ENCODE results near the gene NXPE3. TPM values are rescaled to one million over a fixed set of nuclear protein-coding genes. Genes with fewer than 3 reads are reported as not detected.

The NXPE3 gene
- total RNA-seq, result 8.3 and 11.2 TPM in 2 replicates

DNA sequence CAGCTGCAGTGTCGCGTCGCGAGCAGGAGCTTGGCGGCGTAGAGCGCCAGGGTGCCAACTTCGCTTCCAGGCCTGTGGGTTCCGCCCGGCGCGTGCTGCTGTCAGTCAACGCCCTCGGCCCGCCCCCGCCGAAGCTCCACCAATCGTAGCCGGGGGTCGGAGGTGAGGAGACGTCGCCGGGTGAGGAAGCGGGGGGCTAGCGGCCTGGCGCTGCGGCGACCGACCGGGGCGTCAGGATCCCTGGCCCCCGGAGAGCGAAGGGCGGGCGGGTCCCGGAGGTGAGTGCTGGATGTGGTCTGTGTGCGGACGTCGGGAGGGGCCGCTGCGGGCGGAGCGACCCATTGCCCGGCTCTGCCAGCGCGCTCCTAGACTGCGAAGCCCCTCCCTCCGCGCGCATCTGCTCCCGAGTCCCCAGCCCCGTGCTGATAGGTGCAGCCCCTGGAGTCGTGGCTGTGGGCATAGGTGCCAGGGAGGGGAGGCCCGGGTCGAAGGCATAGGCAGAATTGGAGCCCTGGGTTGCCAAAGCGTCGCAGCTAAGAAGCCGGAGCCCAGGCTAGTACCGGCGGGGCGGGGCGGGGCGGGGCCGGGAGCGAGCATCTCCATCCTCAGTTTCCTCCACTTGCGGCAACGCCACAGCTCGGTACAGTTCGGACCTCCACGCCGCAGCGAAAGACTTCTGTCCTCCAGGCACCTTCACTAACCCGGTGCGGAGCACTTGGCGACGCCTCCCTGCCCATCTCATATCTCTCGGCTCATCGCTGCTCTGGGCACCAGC, at the start of gene NXPE3:
Gene NXPE3, plus strand, starts transcription at position 165 of the 775 bp plus-strand sequence. CDS start 6,386 bp downstream, outside the sequence.
- H3K4me2 ChIP-seq (ENCODE audit: insufficient read depth, low read length), result peak within 1 kb of the TSS; percentile 98
- no peaks in the 10 kb centered on the region for H3K9me3 ChIP-seq (ENCODE audit: low read depth, low read length)
- no peaks in the 10 kb centered on the region for H4K20me1 ChIP-seq (ENCODE audit: insufficient read depth, low read length)
- peaks cover 30% of the 10 kb centered on the region for H3K4me1 ChIP-seq (ENCODE audit: insufficient read depth, low read length)
- no peaks in the 10 kb centered on the region for H3K27me3 ChIP-seq (ENCODE audit: insufficient read depth, low read length)
- H3K27ac ChIP-seq (ENCODE audit: low read depth, low read length), result peak within 1 kb of the TSS; percentile 77
- DNase-seq (ENCODE audit: insufficient read length, low spot score, missing footprints), result peak; percentile 96
- peaks cover 14% of the 10 kb centered on the region for H3K36me3 ChIP-seq (ENCODE audit: insufficient read depth, low read length)
- TF ChIP-seq, protein P1, sequence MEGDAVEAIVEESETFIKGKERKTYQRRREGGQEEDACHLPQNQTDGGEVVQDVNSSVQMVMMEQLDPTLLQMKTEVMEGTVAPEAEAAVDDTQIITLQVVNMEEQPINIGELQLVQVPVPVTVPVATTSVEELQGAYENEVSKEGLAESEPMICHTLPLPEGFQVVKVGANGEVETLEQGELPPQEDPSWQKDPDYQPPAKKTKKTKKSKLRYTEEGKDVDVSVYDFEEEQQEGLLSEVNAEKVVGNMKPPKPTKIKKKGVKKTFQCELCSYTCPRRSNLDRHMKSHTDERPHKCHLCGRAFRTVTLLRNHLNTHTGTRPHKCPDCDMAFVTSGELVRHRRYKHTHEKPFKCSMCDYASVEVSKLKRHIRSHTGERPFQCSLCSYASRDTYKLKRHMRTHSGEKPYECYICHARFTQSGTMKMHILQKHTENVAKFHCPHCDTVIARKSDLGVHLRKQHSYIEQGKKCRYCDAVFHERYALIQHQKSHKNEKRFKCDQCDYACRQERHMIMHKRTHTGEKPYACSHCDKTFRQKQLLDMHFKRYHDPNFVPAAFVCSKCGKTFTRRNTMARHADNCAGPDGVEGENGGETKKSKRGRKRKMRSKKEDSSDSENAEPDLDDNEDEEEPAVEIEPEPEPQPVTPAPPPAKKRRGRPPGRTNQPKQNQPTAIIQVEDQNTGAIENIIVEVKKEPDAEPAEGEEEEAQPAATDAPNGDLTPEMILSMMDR (IDR thresholded peaks at IDR 0.05; ENCODE audit: extremely low read depth, low read depth, low read length), result no peak
- H2AFZ ChIP-seq (ENCODE audit: low read length), result peak within 1 kb of the TSS; percentile 99
- peak within 1 kb of the TSS; percentile 92 for H3K4me3 ChIP-seq (ENCODE audit: insufficient read depth, low read length)
- peaks cover 18% of the 10 kb centered on the region for H3K79me2 ChIP-seq (ENCODE audit: insufficient read depth, low read length)

DNA sequence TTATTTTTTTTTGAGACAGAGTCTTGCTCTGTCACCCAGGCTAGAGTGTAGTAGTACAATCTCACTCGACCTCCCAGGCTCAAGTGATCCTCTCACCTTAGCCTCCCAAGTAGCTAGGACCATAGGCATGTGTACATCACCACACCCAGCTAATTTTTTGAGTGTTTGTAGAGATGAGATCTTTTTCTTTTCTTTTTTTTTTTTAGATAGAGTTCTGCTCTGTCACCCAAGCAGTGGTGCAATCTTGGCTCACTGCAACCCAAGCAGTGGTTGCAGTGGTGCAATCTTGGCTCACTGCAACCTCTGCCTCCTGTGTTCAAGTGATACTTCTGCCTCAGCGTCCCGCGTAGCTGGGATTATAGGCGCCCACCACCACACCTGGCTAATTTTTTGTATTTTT, 49.4 kb upstream of the NXPE3 start:
- Histone ChIP-seq H3K4me1 (ENCODE audit: insufficient read depth, low read length) (peaks cover 11% of the 10 kb centered on the region), H3K36me3 (ENCODE audit: insufficient read depth, low read length) (peaks cover 33% of the 10 kb centered on the region), H3K4me3 (ENCODE audit: insufficient read depth, low read length) (no peak overlapping the region), H3K27me3 (ENCODE audit: insufficient read depth, low read length) (no peaks in the 10 kb centered on the region), H3K4me2 (ENCODE audit: insufficient read depth, low read length) (no peak overlapping the region), H2AFZ (ENCODE audit: low read length) (no peak overlapping the region), H3K79me2 (ENCODE audit: insufficient read depth, low read length) (peaks cover 20% of the 10 kb centered on the region), H3K27ac (ENCODE audit: low read depth, low read length) (no peak overlapping the region), H4K20me1 (ENCODE audit: insufficient read depth, low read length) (no peaks in the 10 kb centered on the region), H3K9me3 (ENCODE audit: low read depth, low read length) (no peaks in the 10 kb centered on the region)
- TF ChIP-seq, protein P1 (IDR thresholded peaks at IDR 0.05; ENCODE audit: extremely low read depth, low read depth, low read length), result no peak
- DNase-seq (ENCODE audit: insufficient read length, low spot score, missing footprints), result no peak

DNA sequence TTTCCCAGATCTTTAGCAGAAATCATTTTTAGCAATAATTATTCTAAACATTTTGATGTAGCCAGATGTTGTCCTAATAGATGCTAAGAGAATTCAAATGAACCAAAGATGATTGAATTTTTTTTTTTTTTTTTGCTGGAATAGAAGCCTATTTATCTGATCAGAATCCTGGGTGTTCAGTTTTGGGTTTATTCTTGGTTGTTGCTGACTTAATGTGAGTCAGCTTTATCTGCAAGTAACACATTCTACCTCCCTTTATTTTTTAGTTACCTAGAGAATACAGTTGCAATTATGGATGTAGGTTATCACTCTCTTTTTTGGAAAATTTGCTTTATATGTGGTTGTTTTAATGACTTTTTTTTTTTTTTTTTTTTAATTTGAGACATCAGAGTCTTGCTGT, 48.2 kb upstream of the NXPE3 start:
- no peak overlapping the region for H3K4me3 ChIP-seq (ENCODE audit: insufficient read depth, low read length)
- peaks cover 10% of the 10 kb centered on the region for H3K79me2 ChIP-seq (ENCODE audit: insufficient read depth, low read length)
- no peaks in the 10 kb centered on the region for H3K27me3 ChIP-seq (ENCODE audit: insufficient read depth, low read length)
- H4K20me1 ChIP-seq (ENCODE audit: insufficient read depth, low read length), result no peaks in the 10 kb centered on the region
- peaks cover 5% of the 10 kb centered on the region for H3K4me1 ChIP-seq (ENCODE audit: insufficient read depth, low read length)
- peaks cover 39% of the 10 kb centered on the region for H3K36me3 ChIP-seq (ENCODE audit: insufficient read depth, low read length)
- H3K27ac ChIP-seq (ENCODE audit: low read depth, low read length), result no peak overlapping the region
- H3K9me3 ChIP-seq (ENCODE audit: low read depth, low read length), result no peaks in the 10 kb centered on the region
- no peak for DNase-seq (ENCODE audit: insufficient read length, low spot score, missing footprints)
- H3K4me2 ChIP-seq (ENCODE audit: insufficient read depth, low read length), result no peak overlapping the region
- TF ChIP-seq, protein P1 (IDR thresholded peaks at IDR 0.05; ENCODE audit: extremely low read depth, low read depth, low read length), result no peak
- no peak overlapping the region for H2AFZ ChIP-seq (ENCODE audit: low read length)

DNA sequence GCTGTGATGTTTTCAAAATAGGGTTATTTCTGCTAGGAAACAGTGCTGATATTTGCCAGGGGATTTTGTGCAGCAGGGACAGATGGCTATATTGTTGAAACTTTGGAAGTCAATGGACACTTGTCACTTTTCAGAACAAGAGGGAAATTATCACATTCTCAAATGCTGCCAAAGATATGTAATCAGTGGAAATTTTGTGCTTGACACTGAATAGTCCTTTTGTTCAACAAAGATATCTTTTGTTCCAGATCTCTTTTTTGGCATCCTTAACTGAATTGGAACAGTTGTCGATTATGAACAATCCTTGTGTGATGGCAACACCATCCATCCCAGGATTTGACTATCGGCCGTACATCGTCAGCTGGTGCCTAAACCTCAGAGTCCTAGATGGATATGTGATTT, 46.8 kb upstream of the NXPE3 start:
- Histone ChIP-seq H3K4me1 (ENCODE audit: insufficient read depth, low read length) (no peaks in the 10 kb centered on the region), H3K4me2 (ENCODE audit: insufficient read depth, low read length) (no peak overlapping the region), H3K4me3 (ENCODE audit: insufficient read depth, low read length) (no peak overlapping the region), H3K79me2 (ENCODE audit: insufficient read depth, low read length) (no peaks in the 10 kb centered on the region), H3K27ac (ENCODE audit: low read depth, low read length) (no peak overlapping the region), H3K27me3 (ENCODE audit: insufficient read depth, low read length) (no peaks in the 10 kb centered on the region), H4K20me1 (ENCODE audit: insufficient read depth, low read length) (no peaks in the 10 kb centered on the region), H3K9me3 (ENCODE audit: low read depth, low read length) (no peaks in the 10 kb centered on the region), H3K36me3 (ENCODE audit: insufficient read depth, low read length) (peaks cover 48% of the 10 kb centered on the region), H2AFZ (ENCODE audit: low read length) (no peak overlapping the region)
- TF ChIP-seq, protein P1 (IDR thresholded peaks at IDR 0.05; ENCODE audit: extremely low read depth, low read depth, low read length), result no peak
- DNase-seq (ENCODE audit: insufficient read length, low spot score, missing footprints), result no peak
